T-helper 1 cell treated with Interleukin-12 subunit alpha and Interleukin-12 subunit beta and Interleukin-4 antibody, amounts not matched to agents 30 ng/mL and 1 ng/mL, for 36 hours (primary cell): ENCODE results near the gene RALGDS. TPM values are rescaled to one million over a fixed set of nuclear protein-coding genes. Genes with fewer than 3 reads are reported as not detected.

Experiments used
- intact Hi-C: fragments of 100-400 bp; cut with micrococcal nuclease; formaldehyde crosslinking; loops from one replicate; pipeline ENCODE4 v1.15.1; 2024
- total RNA-seq: library from RNA; stranded (reverse); gene quantifications from 2 replicates; pipeline ENCODE4 v1.2.3, GENCODE V29; 2022

RALGDS gene
- total RNA-seq, 1 donor from 2014 or later: 128 TPM

DNA sequence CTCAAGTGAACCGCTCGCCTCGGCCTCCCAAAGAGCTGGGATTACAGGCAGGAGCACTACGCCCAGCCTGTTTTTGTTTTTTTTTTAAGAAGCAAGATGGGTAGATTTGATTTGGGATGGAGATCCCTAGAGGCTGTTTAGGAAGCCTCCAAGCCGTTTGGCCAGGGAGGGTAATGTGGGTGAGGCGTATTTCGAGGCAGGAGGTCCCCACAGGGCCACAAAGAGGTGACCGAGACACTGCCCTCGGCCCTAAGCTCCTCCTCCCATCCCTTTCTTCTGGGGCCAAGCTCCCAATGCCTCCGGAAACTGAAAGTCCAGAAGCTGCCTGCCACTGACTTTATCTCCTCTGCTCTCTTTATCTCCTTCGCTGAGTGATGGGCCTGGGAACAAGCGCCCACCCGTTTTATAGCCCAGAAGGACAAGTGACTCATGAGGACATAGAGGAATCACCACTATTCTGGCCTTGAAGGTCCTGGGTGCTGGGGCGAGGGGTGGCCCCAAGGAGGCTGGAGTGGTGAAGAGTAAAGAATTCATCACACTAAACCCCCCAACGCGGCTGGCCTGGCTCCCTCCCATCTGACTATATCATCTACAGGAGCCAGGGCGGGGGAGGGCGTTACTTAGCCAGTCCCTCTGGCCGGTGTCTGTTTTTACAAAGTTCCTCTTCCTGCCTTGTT is 2.0 kb upstream of the RALGDS start:
- intact Hi-C loops: loop anchor here (10.0 kb wide), 1 partner anchor 768 kb away; the partner anchor contains the start of gene SETX

DNA sequence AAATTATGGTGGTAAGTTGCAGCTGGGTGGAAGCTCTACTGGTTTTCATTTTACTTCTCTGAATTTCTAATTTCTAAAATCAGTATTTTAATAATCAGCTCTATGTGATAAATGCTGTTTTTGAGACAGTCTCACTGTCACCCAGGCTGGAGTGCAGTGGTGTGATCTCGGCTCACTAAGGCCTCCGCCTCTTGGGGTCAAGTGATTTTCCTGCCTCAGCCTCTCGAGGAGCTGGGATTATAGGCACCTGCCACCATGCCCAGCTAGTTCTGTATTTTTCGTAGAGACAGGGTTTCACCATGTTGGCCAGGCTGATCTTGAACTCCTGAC is 1.5 kb upstream of the RALGDS start:
- intact Hi-C loops: loop anchor here (10.0 kb wide), 1 partner anchor 768 kb away; the partner anchor contains the start of gene SETX

DNA sequence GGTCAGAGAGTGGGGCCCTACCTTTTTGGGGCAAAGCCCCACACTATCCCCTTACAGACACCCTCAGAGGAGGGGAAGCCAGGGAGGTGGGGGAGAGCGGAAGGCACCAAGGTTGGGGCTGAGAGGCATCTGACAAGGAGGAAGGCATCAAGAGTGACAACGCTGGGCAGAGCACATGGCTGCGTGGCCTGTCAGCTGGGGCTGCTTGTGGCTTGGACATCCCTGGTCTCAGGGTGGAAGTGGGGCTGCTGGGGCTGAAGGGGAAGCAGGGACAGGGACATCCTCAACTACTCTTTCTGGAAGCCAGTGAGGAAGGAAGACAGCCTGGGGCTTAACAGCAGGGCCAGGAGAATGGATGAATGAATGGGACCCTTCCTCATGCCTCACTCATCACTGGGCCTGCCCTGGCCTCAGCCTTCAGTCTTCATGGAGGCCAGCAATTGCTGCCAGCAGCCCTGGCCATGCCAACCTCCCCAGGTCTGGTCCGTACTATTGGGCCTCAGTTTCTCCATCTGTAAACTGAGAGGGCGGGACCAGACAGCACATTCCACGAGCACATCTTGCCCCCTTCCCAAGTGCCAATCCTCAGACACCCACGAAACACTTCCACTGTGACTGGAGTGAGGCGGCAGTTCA is 993 bp upstream of the RALGDS start:
- intact Hi-C loops: loop anchor here (1.0 to 10.0 kb wide), 8 partner anchors 11 to 881 kb away; partner anchors contain the start of genes CACFD1, GTF3C5, SETX and TSC1

DNA sequence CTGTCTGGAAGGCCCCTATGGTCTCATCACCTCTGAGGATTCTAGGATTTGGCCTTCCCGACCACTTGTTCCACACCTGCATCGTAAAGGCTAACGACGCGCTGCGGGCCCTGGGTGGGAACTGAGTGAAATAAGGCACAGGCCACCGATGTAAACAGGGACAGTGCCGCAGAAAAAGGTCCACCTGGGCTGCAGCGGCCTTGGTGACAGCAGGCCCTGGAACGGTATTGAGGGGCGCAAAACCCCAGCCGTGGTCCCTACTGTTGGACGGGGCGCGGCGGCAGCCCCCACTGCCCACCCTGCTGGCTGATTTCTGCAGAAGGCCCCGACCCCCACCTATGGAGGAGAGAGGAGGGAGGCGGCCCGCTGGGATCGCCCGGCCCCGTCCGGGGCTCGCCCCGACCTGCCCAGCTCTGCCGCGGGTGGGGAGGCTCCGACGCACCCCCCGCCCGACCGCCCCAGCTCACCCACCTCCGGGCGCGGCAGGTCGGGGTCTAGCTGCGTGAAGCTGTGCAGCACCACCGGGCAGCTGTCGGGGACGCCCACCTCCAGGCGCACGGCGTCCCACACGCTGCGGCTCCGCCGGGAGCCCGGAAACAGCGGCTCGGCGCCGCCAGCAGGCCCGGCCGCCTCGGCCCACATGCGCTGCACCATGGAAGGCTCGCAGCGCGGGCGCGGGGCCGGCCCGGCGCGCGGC is 391 bp downstream of the RALGDS start:
- intact Hi-C loops: loop anchor here (1.0 to 10.0 kb wide), 8 partner anchors 13 to 879 kb away; partner anchors contain the start of genes CACFD1, GTF3C5, SETX and TSC1

GRCh38 chr9:133119846-133120500 is 1.1 kb downstream of the RALGDS start:
- intact Hi-C loops: loop anchor here (2.0 to 10.0 kb wide), 2 partner anchors 251 to 765 kb away; partner anchors contain the start of gene SETX

DNA sequence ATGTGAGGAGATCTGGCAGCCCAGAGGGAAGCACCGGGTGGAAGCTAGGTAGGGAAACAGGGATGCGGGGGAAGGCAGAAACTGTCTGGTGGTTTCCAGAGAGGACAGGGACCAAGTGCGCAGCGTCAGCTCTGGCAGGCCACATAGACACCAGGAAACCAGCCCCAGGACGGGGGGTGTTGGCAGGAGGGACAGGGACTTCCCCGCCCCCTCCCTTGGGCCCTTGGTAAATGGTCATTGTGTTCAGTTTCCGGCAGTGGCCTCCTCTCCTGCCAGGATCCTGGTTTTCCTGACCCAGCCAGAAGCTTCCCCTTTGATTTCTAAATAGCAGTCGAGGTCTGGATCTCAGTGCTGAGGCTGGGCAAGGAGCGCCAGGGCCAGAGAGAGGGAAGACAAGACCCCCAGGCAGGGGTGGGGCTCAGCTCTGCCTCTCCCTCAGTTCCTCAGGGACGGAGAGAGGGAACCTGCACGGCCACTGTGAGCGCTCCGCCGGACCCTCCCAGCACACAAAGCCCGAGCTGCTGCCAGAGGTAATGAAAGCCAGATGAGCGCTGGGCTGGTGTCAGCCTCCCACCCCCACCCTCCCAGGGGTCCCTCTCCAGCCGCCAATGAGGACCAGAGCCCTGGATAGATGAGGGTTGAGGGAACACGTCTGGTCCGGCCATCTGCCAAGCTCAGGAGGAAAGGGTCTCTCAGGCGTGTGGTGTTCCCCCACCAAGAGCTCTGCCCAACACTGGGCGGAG is 1.8 kb downstream of the RALGDS start:
- intact Hi-C loops: no loop called here

- intact Hi-C loops: no loop called here
Measured at GRCh38 chr9:133118568-133118967, 2.5 kb downstream of the RALGDS start.

- intact Hi-C loops: no loop called here
Measured at GRCh38 chr9:133118179-133118520, 2.9 kb downstream of the RALGDS start.

DNA sequence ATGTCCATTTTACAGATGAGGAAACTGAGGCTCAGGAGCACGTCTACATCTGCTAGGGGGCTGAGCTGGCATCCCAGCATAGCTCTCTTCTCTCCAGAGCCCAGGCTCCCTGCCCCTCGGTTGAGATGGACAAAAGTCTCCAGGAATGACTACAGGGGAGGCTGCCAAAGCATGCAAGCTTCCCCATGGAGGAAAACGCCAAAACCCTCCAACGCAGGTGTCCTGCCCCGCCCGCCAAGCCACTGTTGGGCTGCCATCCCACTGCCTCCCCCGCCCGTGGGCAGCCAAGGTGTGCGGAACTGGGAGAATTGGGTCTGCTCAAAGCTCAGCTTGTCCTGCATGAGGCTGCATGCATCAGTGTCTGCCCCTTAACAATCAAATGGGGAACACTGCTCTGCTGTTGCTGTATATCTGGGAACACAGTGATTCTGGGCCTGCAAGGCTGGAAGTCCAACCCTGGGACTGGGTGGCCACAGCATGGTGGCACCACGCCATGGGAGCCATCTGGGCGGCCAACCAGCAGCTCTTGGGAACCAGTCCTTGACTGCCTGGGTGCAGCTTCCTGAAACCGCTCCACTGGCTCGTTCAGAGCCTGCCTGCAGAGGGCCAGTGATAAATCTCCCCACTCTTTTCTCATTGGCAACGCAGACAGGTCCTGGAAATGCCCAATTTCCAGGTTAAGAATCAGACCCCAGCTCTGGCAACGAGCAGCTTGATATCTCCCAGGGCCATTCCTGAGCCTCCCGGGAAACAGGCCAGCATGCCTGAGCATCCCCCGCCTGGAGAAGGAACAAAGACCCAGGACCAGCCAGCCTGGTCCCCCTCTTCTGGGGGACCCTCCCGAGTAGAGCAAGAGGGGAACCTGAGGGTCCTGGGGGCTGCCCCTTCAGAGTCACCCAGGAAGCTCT is 3.5 kb downstream of the RALGDS start:
- intact Hi-C loops: no loop called here

- intact Hi-C loops: no loop called here
Measured at GRCh38 chr9:133116346-133117231, 4.5 kb downstream of the RALGDS start.

- intact Hi-C loops: loop anchor here (1.0 to 2.0 kb wide), 2 partner anchors 17 to 29 kb away; no protein-coding TSS in a partner anchor
Measured at GRCh38 chr9:133115604-133116345, 5.3 kb downstream of the RALGDS start.

DNA sequence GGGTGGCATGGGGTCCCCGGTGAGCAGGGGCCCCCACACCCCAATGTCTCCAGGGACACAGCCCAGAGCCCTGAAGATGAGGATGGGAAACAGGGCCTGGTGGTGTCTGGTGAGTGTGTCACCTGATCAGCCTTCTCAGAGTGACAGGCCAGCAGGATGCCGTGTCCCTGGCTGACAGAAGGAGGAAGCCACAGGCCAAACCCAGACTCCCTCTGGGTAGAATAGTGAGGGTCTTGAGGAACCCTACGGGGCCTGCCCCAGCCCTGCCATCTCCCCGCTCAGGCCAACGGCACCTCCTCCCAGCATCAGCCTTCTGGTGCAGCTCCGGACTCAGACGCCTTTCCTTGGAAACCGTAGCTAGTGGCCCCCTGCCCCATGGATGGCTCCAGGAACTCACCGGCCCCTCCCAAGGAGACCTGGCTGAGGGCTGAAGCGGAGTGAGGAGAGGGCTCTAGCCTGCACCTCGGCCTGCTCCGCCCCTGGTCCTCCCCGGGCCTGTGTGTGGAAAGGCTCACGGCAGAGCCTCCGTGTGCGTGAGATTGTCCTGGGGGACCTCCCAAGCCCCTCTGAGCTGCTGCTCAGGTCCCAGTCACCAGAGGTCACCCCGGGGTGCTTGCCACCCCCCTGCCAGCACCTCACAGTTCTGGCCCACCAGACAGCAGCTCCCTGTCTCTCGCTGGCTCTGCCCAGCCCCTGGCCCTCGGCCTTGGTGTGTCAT is 6.0 kb downstream of the RALGDS start:
- intact Hi-C loops: loop anchor here (1.0 to 2.0 kb wide), 2 partner anchors 18 to 29 kb away; no protein-coding TSS in a partner anchor

DNA sequence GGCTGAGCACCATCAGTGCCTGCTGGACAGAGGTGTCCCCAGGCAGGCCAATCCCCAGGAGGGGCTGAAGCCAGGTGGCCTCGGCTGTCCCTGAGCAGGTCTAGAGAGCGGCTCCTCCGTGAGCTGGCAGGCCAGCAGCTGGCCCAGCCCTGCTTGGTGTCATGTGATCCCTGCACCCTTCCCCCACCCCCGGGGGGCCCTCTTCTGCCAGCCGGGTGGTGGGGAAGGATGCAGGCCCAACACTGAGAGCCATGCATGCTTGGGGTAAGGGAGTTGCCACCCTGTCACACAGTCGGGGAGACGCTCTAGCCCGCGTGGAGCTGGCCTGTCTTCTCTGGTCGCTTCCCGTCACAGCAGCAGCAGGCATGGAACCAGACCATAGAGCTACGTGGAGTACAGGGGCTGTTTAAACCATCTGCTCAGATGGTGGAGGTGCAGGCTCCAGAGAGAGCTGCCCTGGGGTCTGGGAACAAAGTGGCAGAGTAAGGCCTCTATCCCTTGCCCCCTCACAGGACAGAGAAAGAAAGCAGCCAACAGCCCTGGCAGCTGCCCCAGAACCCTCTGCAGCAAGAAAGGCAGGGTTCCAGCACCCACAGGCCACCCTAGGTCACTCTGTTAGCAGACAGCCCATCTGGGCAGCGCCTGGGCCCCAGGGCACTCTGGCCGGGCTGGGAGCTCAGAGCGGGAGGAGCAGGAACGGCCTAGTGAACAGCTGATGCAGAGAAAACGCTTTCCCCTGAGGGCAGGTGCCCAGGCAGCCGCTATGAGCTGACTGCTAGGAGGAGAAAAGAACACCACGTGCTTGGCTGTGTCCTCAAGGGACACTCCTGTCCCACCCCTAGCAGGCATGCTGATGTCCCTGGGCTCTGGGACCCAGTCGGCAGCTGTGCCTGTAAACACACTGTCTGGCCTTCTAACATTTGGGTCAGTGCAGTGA is 6.8 kb downstream of the RALGDS start:
- intact Hi-C loops: loop anchor here (2.0 kb wide), 1 partner anchor 19 kb away; no protein-coding TSS in a partner anchor

- intact Hi-C loops: no loop called here
Measured at GRCh38 chr9:133113163-133113948, 7.7 kb downstream of the RALGDS start.

DNA sequence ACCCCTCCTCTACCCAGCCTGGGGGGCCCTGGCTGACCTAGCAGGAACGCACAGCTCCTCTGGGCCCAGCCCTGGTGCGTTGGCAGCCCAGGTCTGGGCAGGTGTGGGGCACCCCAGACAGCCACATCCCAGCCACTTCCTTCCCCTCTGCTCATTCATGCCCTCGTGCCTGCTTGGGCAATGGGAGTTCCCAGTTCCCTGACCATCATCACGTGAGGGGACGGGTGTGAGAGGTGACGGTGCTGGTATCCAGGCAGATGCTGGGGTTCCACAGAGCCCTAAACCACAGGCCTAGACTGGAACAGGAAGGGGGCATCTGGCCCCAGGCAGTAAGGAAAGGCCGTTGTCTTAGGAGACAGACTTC is 8.4 kb downstream of the RALGDS start:
- intact Hi-C loops: no loop called here
